ENCODE results near the gene PFDN5.
"Not testable (repeated sequence)": the region's sequence is repeated elsewhere in the genome, so short reads cannot be mapped to it uniquely, and the experiment has no call there.

PFDN5 gene

GRCh38 chr12:53288322-53288721 lies 7.0 kb upstream of the PFDN5 start:
- H3K36me3 ChIP-seq (ENCODE audit: control insufficient read depth, insufficient read depth, low read length), result peaks cover 85% of the 10 kb centered on the region
- no peak overlapping the region for H3K27ac ChIP-seq (ENCODE audit: low read depth, low read length)
- no peaks in the 10 kb centered on the region for H3K9me3 ChIP-seq (ENCODE audit: control insufficient read depth, insufficient read depth, low read depth, low read length)
- H3K4me1 ChIP-seq (ENCODE audit: control insufficient read depth, insufficient read depth, low read length), result no peaks in the 10 kb centered on the region
- H3K27me3 ChIP-seq (ENCODE audit: control insufficient read depth, insufficient read depth, low read length), result no peaks in the 10 kb centered on the region
- no peak overlapping the region for H3K4me3 ChIP-seq (ENCODE audit: low read depth, low read length)
- no peak overlapping the region for H3K9ac ChIP-seq (ENCODE audit: low read length)

GRCh38 chr12:53289891-53290290 lies 5.5 kb upstream of the PFDN5 start:
- H3K27ac ChIP-seq (ENCODE audit: low read depth, low read length), result no peak overlapping the region
- no peak overlapping the region for H3K4me3 ChIP-seq (ENCODE audit: low read depth, low read length)
- no peaks in the 10 kb centered on the region for H3K4me1 ChIP-seq (ENCODE audit: control insufficient read depth, insufficient read depth, low read length)
- peaks cover 79% of the 10 kb centered on the region for H3K36me3 ChIP-seq (ENCODE audit: control insufficient read depth, insufficient read depth, low read length)
- no peaks in the 10 kb centered on the region for H3K9me3 ChIP-seq (ENCODE audit: control insufficient read depth, insufficient read depth, low read depth, low read length)
- no peak overlapping the region for H3K9ac ChIP-seq (ENCODE audit: low read length)
- no peaks in the 10 kb centered on the region for H3K27me3 ChIP-seq (ENCODE audit: control insufficient read depth, insufficient read depth, low read length)

DNA sequence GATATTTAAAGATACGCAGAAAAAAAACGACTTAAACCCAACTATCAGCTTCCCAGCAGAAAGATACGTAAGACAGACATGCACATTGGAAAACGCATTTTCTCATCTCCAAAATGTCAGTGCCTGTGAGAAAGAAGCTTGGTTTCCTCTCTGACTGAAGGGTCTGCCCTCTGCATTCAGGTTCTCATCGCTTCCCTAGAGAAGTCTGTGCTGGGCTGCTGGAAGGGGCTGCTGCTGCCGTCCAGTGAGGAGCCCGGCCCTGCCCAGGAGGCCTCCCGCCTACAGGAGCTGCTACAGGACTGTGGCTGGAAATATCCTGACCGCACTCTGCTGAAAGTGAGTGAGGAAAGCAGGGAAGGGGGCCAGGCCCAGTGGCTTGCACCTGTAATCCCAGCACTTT lies 4.7 kb upstream of the PFDN5 start:
- no peaks in the 10 kb centered on the region for H3K9me3 ChIP-seq (ENCODE audit: control insufficient read depth, insufficient read depth, low read depth, low read length)
- no peaks in the 10 kb centered on the region for H3K27me3 ChIP-seq (ENCODE audit: control insufficient read depth, insufficient read depth, low read length)
- no peaks in the 10 kb centered on the region for H3K4me1 ChIP-seq (ENCODE audit: control insufficient read depth, insufficient read depth, low read length)
- H3K9ac ChIP-seq (ENCODE audit: low read length), result no peak overlapping the region
- H3K27ac ChIP-seq (ENCODE audit: low read depth, low read length), result no peak overlapping the region
- H3K36me3 ChIP-seq (ENCODE audit: control insufficient read depth, insufficient read depth, low read length), result peaks cover 73% of the 10 kb centered on the region
- H3K4me3 ChIP-seq (ENCODE audit: low read depth, low read length), result no peak overlapping the region

DNA sequence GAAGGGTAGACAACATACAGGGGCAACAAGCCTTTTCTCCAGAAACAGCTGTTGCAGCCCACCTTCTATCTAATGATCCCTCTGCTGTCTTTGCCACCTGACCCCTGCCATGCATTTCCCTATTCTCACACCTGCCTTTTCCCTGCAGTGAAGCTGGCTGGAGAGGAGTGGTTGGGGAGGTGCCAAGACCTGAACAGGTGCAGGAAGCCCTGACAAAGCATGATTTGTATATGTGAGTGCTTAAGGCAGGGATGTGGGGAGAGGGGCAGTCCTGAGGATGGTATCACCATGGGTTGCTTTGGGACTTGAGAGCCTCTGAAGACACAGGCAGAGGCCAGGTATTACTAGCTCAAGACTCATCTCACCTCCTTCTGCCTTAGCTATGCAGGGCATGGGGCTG lies 2.9 kb upstream of the PFDN5 start:
- Histone ChIP-seq H3K4me3 (ENCODE audit: low read depth, low read length) (no peak overlapping the region), H3K4me1 (ENCODE audit: control insufficient read depth, insufficient read depth, low read length) (peaks cover 4% of the 10 kb centered on the region; the same call in 1 of the 2 replicates), H3K9ac (ENCODE audit: low read length) (no peak overlapping the region), H3K9me3 (ENCODE audit: control insufficient read depth, insufficient read depth, low read depth, low read length) (no peaks in the 10 kb centered on the region), H3K36me3 (ENCODE audit: control insufficient read depth, insufficient read depth, low read length) (peaks cover 64% of the 10 kb centered on the region), H3K27ac (ENCODE audit: low read depth, low read length) (no peak overlapping the region), H3K27me3 (ENCODE audit: control insufficient read depth, insufficient read depth, low read length) (no peaks in the 10 kb centered on the region)

GRCh38 chr12:53295891-53296219 lies 513 bp downstream of the PFDN5 start:
- H3K9me3 ChIP-seq (ENCODE audit: control insufficient read depth, insufficient read depth, low read depth, low read length), result no peaks in the 10 kb centered on the region
- peaks cover 13% of the 10 kb centered on the region for H3K4me1 ChIP-seq (ENCODE audit: control insufficient read depth, insufficient read depth, low read length)
- no peaks in the 10 kb centered on the region for H3K27me3 ChIP-seq (ENCODE audit: control insufficient read depth, insufficient read depth, low read length)
- peak overlapping the region; percentile 99 for H3K4me3 ChIP-seq (ENCODE audit: low read depth, low read length)
- H3K36me3 ChIP-seq (ENCODE audit: control insufficient read depth, insufficient read depth, low read length), result peaks cover 42% of the 10 kb centered on the region
- peak overlapping the region; percentile 29; the same call in 1 of the 2 replicates for H3K27ac ChIP-seq (ENCODE audit: low read depth, low read length)
- peak overlapping the region; percentile 90 for H3K9ac ChIP-seq (ENCODE audit: low read length)

DNA sequence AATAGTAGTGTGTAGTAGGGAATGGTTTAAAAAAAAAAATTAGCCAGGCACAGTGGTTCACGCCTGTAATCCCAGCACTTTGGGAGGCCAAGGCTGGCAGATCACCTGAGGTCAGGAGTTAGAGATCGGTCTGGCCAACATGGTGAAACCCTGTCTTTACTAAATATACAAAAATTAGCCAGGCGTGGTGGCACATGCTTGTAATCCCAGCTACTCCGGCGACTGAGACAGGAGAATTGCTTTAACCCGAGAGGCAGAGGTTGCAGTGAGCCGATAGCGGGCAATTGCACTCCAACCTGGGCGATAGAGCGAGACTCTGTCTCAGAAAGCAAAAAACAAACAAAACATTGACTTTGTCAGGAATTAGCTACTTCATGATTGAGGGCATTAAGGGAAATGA lies 1.8 kb downstream of the PFDN5 start:
- not testable (repeated sequence) for H3K9ac ChIP-seq (ENCODE audit: low read length); H3K9me3 ChIP-seq (ENCODE audit: control insufficient read depth, insufficient read depth, low read depth, low read length); H3K4me3 ChIP-seq (ENCODE audit: low read depth, low read length); H3K27me3 ChIP-seq (ENCODE audit: control insufficient read depth, insufficient read depth, low read length); H3K27ac ChIP-seq (ENCODE audit: low read depth, low read length)
- Histone ChIP-seq H3K36me3 (ENCODE audit: control insufficient read depth, insufficient read depth, low read length) (peaks cover 40% of the 10 kb centered on the region), H3K4me1 (ENCODE audit: control insufficient read depth, insufficient read depth, low read length) (peaks cover 13% of the 10 kb centered on the region)

- Histone ChIP-seq H3K4me3 (ENCODE audit: low read depth, low read length) (no peak overlapping the region), H3K36me3 (ENCODE audit: control insufficient read depth, insufficient read depth, low read length) (peaks cover 40% of the 10 kb centered on the region), H3K27ac (ENCODE audit: low read depth, low read length) (no peak overlapping the region), H3K9me3 (ENCODE audit: control insufficient read depth, insufficient read depth, low read depth, low read length) (no peaks in the 10 kb centered on the region), H3K9ac (ENCODE audit: low read length) (no peak overlapping the region), H3K4me1 (ENCODE audit: control insufficient read depth, insufficient read depth, low read length) (peaks cover 13% of the 10 kb centered on the region), H3K27me3 (ENCODE audit: control insufficient read depth, insufficient read depth, low read length) (no peaks in the 10 kb centered on the region)
These were observed 2.8 kb downstream of the PFDN5 start for GRCh38 chr12:53298164-53298563.

- H3K9ac ChIP-seq (ENCODE audit: low read length), result no peak overlapping the region
- peaks cover 39% of the 10 kb centered on the region for H3K36me3 ChIP-seq (ENCODE audit: control insufficient read depth, insufficient read depth, low read length)
- peak overlapping the region; percentile 97 for H3K4me3 ChIP-seq (ENCODE audit: low read depth, low read length)
- H3K4me1 ChIP-seq (ENCODE audit: control insufficient read depth, insufficient read depth, low read length), result peaks cover 13% of the 10 kb centered on the region
- H3K27ac ChIP-seq (ENCODE audit: low read depth, low read length), result 0 out of 2 replicates have a peak overlapping the region, but pooled peaks have one; percentile 18
- H3K9me3 ChIP-seq (ENCODE audit: control insufficient read depth, insufficient read depth, low read depth, low read length), result no peaks in the 10 kb centered on the region
- H3K27me3 ChIP-seq (ENCODE audit: control insufficient read depth, insufficient read depth, low read length), result no peaks in the 10 kb centered on the region
These were observed 3.7 kb downstream of the PFDN5 start for GRCh38 chr12:53299101-53299453.

- H3K4me1 ChIP-seq (ENCODE audit: control insufficient read depth, insufficient read depth, low read length), result peaks cover 13% of the 10 kb centered on the region
- no peaks in the 10 kb centered on the region for H3K27me3 ChIP-seq (ENCODE audit: control insufficient read depth, insufficient read depth, low read length)
- H3K27ac ChIP-seq (ENCODE audit: low read depth, low read length), result peak within 1 kb of the TSS; percentile 18; the same call in 1 of the 2 replicates
- peaks cover 36% of the 10 kb centered on the region for H3K36me3 ChIP-seq (ENCODE audit: control insufficient read depth, insufficient read depth, low read length)
- H3K4me3 ChIP-seq (ENCODE audit: low read depth, low read length), result peak within 1 kb of the TSS; percentile 97
- H3K9ac ChIP-seq (ENCODE audit: low read length), result peak within 1 kb of the TSS; percentile 84
- no peaks in the 10 kb centered on the region for H3K9me3 ChIP-seq (ENCODE audit: control insufficient read depth, insufficient read depth, low read depth, low read length)
These were observed 4.3 kb downstream of the PFDN5 start, which contains the start of gene MYG1 for GRCh38 chr12:53299454-53300180. TSS of gene MYG1 (plus strand) at chr12:53299695. CDS start at chr12:53299738, 43 bp downstream.

DNA sequence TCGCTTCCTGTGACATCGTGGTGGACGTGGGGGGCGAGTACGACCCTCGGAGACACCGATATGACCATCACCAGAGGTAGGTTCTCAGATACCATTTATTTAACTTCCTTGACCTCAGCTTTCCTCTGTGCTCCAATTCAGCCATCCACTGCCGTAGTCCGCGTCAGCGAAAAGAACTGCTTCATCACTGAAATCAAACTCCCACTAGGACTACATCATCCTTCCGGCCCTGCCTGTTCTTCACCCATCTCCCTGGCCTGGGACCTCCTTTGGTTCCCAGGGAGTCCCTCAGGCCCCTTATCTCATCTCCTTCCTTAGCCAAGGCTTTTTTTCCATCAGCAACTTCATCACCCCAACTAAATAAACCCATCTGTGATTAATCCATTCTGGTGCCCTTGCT lies 4.8 kb downstream of the PFDN5 start:
- Histone ChIP-seq H3K4me1 (ENCODE audit: control insufficient read depth, insufficient read depth, low read length) (peaks cover 13% of the 10 kb centered on the region), H3K4me3 (ENCODE audit: low read depth, low read length) (peak overlapping the region; percentile 97), H3K9me3 (ENCODE audit: control insufficient read depth, insufficient read depth, low read depth, low read length) (no peaks in the 10 kb centered on the region), H3K9ac (ENCODE audit: low read length) (peak overlapping the region; percentile 84), H3K36me3 (ENCODE audit: control insufficient read depth, insufficient read depth, low read length) (peaks cover 37% of the 10 kb centered on the region), H3K27ac (ENCODE audit: low read depth, low read length) (no peak overlapping the region; the same call in 1 of the 2 replicates), H3K27me3 (ENCODE audit: control insufficient read depth, insufficient read depth, low read length) (no peaks in the 10 kb centered on the region)

- H3K4me3 ChIP-seq (ENCODE audit: low read depth, low read length), result no peak overlapping the region
- peaks cover 9% of the 10 kb centered on the region for H3K4me1 ChIP-seq (ENCODE audit: control insufficient read depth, insufficient read depth, low read length)
- H3K9me3 ChIP-seq (ENCODE audit: control insufficient read depth, insufficient read depth, low read depth, low read length), result no peaks in the 10 kb centered on the region
- H3K27me3 ChIP-seq (ENCODE audit: control insufficient read depth, insufficient read depth, low read length), result no peaks in the 10 kb centered on the region
- no peak overlapping the region for H3K27ac ChIP-seq (ENCODE audit: low read depth, low read length)
- H3K36me3 ChIP-seq (ENCODE audit: control insufficient read depth, insufficient read depth, low read length), result peaks cover 56% of the 10 kb centered on the region
- H3K9ac ChIP-seq (ENCODE audit: low read length), result no peak overlapping the region
These were observed 7.6 kb downstream of the PFDN5 start for GRCh38 chr12:53302903-53303302.
